Keratinocyte (primary cell): ENCODE measurements around the gene SLC19A3. TPM values are rescaled to one million over a fixed set of nuclear protein-coding genes. Genes with fewer than 3 reads are reported as not detected.
"Not testable (repeated sequence)": the region's sequence is repeated elsewhere in the genome, so short reads cannot be mapped to it uniquely, and the experiment has no call there.

Experiments used
- DNase-seq: peaks from one replicate; pipeline ENCODE4 v3.0.0-alpha.2; 2011; ENCODE audit warnings: low read depth, missing footprints, low spot score
- FAIRE-seq: peaks from 2 replicates; lab custom pipeline; 2011; peaks lifted over from hg19 to GRCh38; lab: Jason Lieb, UNC
- H2AFZ ChIP-seq: 2 replicates; pipeline ENCODE4 v1.6.0; 2012; ENCODE audit warnings: low read length, control low read depth, inconsistent platforms; ENCODE audit not compliant: control insufficient read depth
- H3K27ac ChIP-seq: 2 replicates; pipeline ENCODE4 v1.5.1; 2011; ENCODE audit warnings: low read length; ENCODE audit not compliant: control insufficient read depth, insufficient read depth
- H3K27me3 ChIP-seq: 3 replicates; pipeline ENCODE4 v1.6.0; 2011; ENCODE audit warnings: low read length; ENCODE audit not compliant: control insufficient read depth, insufficient read depth; ENCODE audit errors: extremely low read depth
- H3K36me3 ChIP-seq, 2 experiments: 2 replicates in 1 of 2; 3 replicates in 1 of 2; pipeline ENCODE4 v1.5.1; 2011; ENCODE audit warnings: low read length in 2 of 2, mild to moderate bottlenecking in 1 of 2; ENCODE audit not compliant: control insufficient read depth in 2 of 2, insufficient read depth in 2 of 2; ENCODE audit errors: extremely low read depth in 1 of 2
- H3K4me1 ChIP-seq: 3 replicates; pipeline ENCODE4 v1.5.1; 2011; ENCODE audit warnings: low read length; ENCODE audit not compliant: control insufficient read depth, insufficient read depth; ENCODE audit errors: extremely low read depth
- H3K4me2 ChIP-seq: 3 replicates; pipeline ENCODE4 v1.6.0; 2011; ENCODE audit warnings: low read depth, low read length; ENCODE audit not compliant: control insufficient read depth, insufficient read depth; ENCODE audit errors: extremely low read depth
- H3K4me3 ChIP-seq, 3 experiments: fragments of 200-600 bp in 1 of 3; sonication (generic) in 1 of 3; 2 replicates in 2 of 3; 3 replicates in 1 of 3; pipeline ENCODE4 v1.5.1; 2011 to 2016; ENCODE audit warnings: low read length in 3 of 3, mild to moderate bottlenecking in 3 of 3, control low read depth in 2 of 3, inconsistent platforms in 1 of 3, low read depth in 1 of 3, mixed read lengths in 1 of 3, mixed run types in 1 of 3, moderate library complexity in 1 of 3; ENCODE audit not compliant: control insufficient read depth in 2 of 3, insufficient read depth in 2 of 3; ENCODE audit errors: extremely low read depth in 1 of 3
- H3K79me2 ChIP-seq: 2 replicates; pipeline ENCODE4 v1.6.0; 2012; ENCODE audit warnings: low read length; ENCODE audit not compliant: control insufficient read depth, insufficient read depth
- H3K9ac ChIP-seq: 3 replicates; pipeline ENCODE4 v1.6.0; 2011; ENCODE audit warnings: low read length; ENCODE audit not compliant: control insufficient read depth, insufficient read depth; ENCODE audit errors: extremely low read depth
- H3K9me1 ChIP-seq: 3 replicates; pipeline ENCODE4 v1.6.0; 2011; ENCODE audit warnings: low read length; ENCODE audit not compliant: control insufficient read depth, insufficient read depth; ENCODE audit errors: extremely low read depth
- H3K9me3 ChIP-seq: 2 replicates; pipeline ENCODE4 v1.5.1; 2012; ENCODE audit warnings: low read depth, low read length; ENCODE audit not compliant: control insufficient read depth
- H4K20me1 ChIP-seq: 3 replicates; pipeline ENCODE4 v1.6.0; 2011; ENCODE audit warnings: low read length; ENCODE audit not compliant: control insufficient read depth, insufficient read depth; ENCODE audit errors: extremely low read depth
- dilution Hi-C: fragments of 300-500 bp; cut with MboI; formaldehyde crosslinking; loops from one replicate; pipeline ENCODE4 v1.7.0; 2020; ENCODE audit warnings: low sequenced_read_pairs; ENCODE audit not compliant: extremely low pct_ligation_motif_present
- polyA plus RNA-seq, 5 experiments: library from polyadenylated mRNA; depleted of rRNA in 3 of 5; stranded (reverse) in 3 of 5; stranded (forward) in 1 of 5; unstranded in 1 of 5; fragments of >200 nt; gene quantifications; 1 replicate in 1 of 5; 2 replicates in 3 of 5; 3 replicates in 1 of 5; pipeline versions ENCODE4 v1.2.1 to v1.2.3, GENCODE V29; 2011 to 2012; ENCODE audit warnings: missing spikeins in 2 of 5, low read depth in 1 of 5, low replicate concordance in 1 of 5
- TF ChIP-seq, protein P1 (sequence below), 3 experiments: IDR thresholded peaks in 1 of 3; conservative IDR thresholded peaks in 1 of 3; optimal IDR thresholded peaks in 1 of 3; 2 replicates in 2 of 3; 3 replicates in 1 of 3; pipeline versions ENCODE3 to v1.5.1; 2011; ENCODE audit warnings: low read length in 3 of 3, mild to moderate bottlenecking in 3 of 3, moderate library complexity in 2 of 3, control low read depth in 1 of 3, inconsistent platforms in 1 of 3; ENCODE audit not compliant: insufficient read depth in 2 of 3; ENCODE audit errors: extremely low read depth in 1 of 3

Gene SLC19A3
- polyA plus RNA-seq, 1 donor (not counting 4 experiments of a cell fraction or from before 2014, with no cell fraction given), result 0.58 TPM

DNA sequence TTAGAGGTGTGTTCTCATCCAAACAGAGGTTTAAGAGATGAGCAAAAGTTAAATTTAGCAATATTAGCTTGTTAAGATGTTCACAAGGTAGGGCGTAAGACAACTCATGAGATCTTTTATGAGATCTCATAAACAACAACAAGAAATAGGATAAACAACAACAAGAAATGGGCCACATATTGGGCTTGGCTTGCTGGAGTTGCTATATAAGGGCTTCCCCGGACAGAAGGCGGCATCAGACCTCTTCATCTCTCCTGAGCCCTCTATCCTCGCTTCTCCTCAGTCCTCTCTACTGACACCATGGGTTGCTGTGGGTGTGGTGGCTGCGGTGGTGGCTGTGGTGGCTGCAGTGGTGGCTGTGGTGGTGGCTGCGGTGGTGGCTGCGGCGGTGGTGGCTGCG is 27.8 kb upstream of the SLC19A3 start, which contains the start of gene SCYGR8:
SCYGR8 (plus strand) TSS at position 301 of the 400 bp plus-strand sequence; CDS start at position 301, 0 bp downstream.
- H4K20me1 ChIP-seq, result no peaks in the 10 kb centered on the region
- H3K4me2 ChIP-seq, result no peak within 1 kb of the TSS
- no peak for DNase-seq
- H3K9me1 ChIP-seq, result no peaks in the 10 kb centered on the region
- no peak within 1 kb of the TSS for H3K4me3 ChIP-seq
- no peak within 1 kb of the TSS for H3K27ac ChIP-seq
- no peaks in the 10 kb centered on the region for H3K79me2 ChIP-seq
- TF ChIP-seq, protein P1, sequence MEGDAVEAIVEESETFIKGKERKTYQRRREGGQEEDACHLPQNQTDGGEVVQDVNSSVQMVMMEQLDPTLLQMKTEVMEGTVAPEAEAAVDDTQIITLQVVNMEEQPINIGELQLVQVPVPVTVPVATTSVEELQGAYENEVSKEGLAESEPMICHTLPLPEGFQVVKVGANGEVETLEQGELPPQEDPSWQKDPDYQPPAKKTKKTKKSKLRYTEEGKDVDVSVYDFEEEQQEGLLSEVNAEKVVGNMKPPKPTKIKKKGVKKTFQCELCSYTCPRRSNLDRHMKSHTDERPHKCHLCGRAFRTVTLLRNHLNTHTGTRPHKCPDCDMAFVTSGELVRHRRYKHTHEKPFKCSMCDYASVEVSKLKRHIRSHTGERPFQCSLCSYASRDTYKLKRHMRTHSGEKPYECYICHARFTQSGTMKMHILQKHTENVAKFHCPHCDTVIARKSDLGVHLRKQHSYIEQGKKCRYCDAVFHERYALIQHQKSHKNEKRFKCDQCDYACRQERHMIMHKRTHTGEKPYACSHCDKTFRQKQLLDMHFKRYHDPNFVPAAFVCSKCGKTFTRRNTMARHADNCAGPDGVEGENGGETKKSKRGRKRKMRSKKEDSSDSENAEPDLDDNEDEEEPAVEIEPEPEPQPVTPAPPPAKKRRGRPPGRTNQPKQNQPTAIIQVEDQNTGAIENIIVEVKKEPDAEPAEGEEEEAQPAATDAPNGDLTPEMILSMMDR (optimal IDR thresholded peaks at IDR 0.05 in 1 of 3, IDR thresholded peaks at IDR 0.05 in 1 of 3, conservative IDR thresholded peaks at IDR 0.05 in 1 of 3; ENCODE audit: extremely low read depth in 1 of 3, insufficient read depth in 2 of 3, low read length in 3 of 3), result no peak
- H3K27me3 ChIP-seq, result no peaks in the 10 kb centered on the region
- no peak within 1 kb of the TSS for H3K9ac ChIP-seq
- no peak within 1 kb of the TSS for H2AFZ ChIP-seq
- H3K4me1 ChIP-seq, result no peaks in the 10 kb centered on the region
- no peak for FAIRE-seq
- dilution Hi-C loops, result no loop called here
- no peaks in the 10 kb centered on the region for H3K36me3 ChIP-seq
- no peaks in the 10 kb centered on the region for H3K9me3 ChIP-seq

DNA sequence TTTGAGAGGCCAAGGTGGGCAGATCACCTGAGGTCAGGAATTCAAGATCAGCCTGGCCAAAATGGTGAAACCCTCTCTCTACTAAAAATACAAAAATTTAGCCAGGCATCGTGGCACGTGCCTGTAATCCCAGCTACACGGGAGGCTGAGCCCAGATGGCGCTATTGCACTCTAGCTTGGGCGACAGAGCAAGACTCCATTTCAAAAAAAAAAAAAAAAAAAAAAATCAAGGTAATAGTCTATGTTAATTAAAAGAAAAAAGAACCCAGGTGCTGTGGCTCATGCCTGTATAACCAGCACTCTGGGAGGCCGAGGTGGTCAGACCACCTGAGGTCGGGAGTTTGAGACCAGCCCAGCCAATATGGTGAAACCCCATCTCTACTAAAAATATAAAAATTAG is 22.9 kb upstream of the SLC19A3 start:
- dilution Hi-C loops, DNase-seq, H2AFZ ChIP-seq, H3K9me1 ChIP-seq, H3K79me2 ChIP-seq, H3K27ac ChIP-seq, FAIRE-seq, H3K9ac ChIP-seq, H4K20me1 ChIP-seq, H3K36me3 ChIP-seq, H3K27me3 ChIP-seq, H3K9me3 ChIP-seq, H3K4me1 ChIP-seq, H3K4me2 ChIP-seq, H3K4me3 ChIP-seq: not testable (repeated sequence)
- TF ChIP-seq, protein P1 (optimal IDR thresholded peaks at IDR 0.05 in 1 of 3, IDR thresholded peaks at IDR 0.05 in 1 of 3, conservative IDR thresholded peaks at IDR 0.05 in 1 of 3; ENCODE audit: extremely low read depth in 1 of 3, insufficient read depth in 2 of 3, low read length in 3 of 3), result peak in 1 of 3 experiments; percentile 10
